Measurements from ENCODE around the gene CAB39L.

The CAB39L gene

GRCh38 chr13:49441312-49441711 lies 2.6 kb downstream of the CAB39L start:
- no peak for DNase-seq

GRCh38 chr13:49439609-49440008 lies 4.3 kb downstream of the CAB39L start:
- no peak for DNase-seq

GRCh38 chr13:49437705-49438104 lies 6.2 kb downstream of the CAB39L start:
- DNase-seq = no peak

DNA sequence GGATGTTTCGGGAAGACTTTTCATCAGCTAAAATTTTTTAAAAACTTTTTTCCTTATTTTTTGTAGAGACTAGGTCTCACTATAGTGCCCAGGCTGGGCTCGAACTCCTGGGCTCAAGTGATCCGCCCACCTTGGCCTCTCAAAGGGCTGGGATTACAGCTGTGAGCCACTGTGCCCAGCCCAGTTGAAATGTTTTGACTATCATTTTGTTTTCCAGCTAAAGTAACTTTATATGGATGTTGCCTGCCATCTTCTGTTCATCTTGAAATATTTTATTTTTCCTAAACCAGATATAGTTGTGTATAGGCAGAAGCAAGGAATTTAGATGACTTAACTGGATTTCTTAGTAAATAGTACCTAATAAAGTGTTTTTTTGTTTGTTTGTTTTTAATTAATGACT lies 7.0 kb downstream of the CAB39L start:
- DNase-seq = no peak

- DNase-seq = no peak
Observed at GRCh38 chr13:49435992-49436391, 7.9 kb downstream of the CAB39L start.

DNA sequence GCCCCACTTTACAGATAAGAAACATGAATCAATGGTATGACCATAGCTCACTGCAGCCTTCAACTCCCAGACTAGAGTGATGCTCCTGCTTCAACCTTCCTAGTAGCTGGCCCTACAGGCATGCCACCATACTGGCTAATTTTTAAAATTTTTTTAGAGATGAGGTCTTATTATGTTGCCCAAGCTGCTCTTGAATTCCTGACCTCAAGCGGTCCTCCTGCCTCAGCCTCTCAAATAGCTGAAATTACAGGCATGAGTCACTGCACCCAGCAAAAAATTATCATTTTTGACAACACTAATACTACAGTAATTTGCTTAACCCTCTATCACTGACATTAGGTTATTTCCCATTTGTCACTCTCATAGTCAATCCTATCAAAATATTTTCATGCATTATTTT lies 14.7 kb downstream of the CAB39L start:
- no peak for DNase-seq

GRCh38 chr13:49428041-49428763 lies 15.7 kb downstream of the CAB39L start:
- no peak for DNase-seq

DNA sequence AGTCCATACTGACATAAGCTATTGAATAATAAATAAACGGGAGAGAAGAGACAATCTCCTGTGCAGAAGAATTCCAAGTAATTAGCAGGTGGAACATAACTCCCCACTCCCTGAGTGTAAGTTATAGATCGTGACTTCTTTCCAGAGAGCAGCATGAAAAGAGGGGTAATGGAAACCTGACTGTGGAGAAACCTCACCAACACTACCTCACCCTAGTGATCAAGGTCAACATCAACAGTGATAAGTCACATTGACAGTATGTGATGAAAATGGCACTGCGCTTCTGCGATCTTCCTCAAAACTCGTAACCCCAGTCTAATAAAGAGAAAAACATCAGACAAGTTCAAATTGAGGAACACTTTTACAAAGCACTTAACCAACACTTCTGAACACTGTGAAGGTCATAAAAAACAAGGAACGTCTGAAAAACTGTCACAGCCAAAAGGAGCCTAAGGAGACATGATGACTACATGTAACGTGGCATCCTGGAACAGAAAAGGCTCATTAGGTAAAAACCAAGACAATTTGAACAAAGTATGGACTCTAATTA lies 19.8 kb downstream of the CAB39L start:
- DNase-seq = no peak

- DNase-seq = peak; percentile 10 to 22
Observed at GRCh38 chr13:49421391-49421790, 22.5 kb downstream of the CAB39L start.

DNA sequence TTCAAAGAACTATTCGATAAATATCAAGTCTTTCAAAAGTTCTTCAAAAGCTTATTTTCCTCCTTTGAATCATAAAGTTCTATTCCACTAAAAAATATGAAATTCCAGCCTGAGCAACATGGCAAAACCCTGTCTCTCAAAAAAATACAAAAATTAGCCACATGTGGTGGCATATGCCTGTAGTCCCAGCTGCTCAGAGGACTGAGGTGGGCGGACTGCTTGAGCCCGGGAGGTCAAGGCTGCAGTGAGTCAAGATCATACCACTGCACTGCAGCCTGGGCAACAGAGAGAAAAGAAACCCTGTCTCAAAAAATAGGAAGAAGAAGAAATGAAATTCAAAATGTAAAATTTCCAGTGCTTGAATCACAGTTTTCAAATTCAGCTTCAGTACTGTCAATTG lies 24.6 kb downstream of the CAB39L start:
- no peak for DNase-seq

DNA sequence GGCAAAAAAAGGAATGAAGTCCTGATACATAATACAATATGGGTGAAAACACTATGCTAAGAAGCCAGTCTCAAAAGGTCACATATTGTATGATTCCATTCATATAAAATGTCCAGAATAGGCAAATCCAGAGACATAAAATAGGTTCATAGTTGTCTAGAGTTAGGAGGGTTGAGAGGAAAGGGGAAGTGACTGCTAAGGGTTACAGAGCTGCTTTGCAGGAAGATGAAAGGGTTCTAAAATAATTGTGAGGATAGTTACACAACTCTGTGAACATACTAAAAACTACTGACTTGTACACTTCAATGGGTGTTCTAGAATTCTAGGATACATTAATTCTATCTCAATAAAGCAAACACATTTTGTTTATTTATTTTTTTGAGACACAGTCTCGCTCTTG lies 25.7 kb downstream of the CAB39L start:
- no peak for DNase-seq

DNA sequence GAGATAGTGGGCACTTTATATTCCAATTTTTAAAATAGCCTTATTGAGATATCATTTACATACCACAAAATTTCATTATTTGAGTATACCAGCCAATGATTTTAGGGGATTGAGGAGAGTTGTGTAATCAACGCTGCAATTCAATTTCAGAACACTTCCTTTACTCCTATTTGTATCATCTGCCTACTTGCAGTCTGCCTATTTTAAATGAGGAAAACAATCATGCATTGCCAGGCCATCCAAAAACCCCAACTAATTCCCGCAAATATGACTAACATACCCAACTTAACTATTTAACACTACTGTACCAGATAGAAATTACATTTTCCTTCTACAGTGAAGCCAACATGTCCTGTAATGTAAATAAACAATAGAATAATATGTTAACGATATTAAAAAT lies 26.7 kb downstream of the CAB39L start:
- DNase-seq = no peak

GRCh38 chr13:49412749-49413148 lies 31.1 kb downstream of the CAB39L start:
- DNase-seq = no peak

- DNase-seq = no peak
Observed at GRCh38 chr13:49411353-49411752, 32.5 kb downstream of the CAB39L start.

DNA sequence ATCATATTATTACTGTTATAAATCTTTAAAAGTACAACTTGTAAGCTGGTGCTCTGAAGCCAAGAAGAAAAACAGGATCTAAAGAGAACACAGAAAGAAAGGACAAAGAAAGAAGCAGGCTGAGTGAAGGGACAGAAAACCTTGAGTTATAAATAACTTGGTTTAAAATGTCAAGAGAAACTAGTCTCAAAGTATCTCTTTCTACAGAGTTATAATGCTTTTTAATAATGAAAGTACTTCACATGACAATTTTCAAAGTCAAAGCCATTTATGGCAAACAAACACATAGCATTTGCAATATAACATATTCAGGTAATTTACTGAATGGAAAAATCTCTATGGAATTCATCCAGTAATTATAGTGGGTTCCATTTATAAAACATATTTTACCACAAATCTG lies 33.4 kb downstream of the CAB39L start:
- DNase-seq = no peak

DNA sequence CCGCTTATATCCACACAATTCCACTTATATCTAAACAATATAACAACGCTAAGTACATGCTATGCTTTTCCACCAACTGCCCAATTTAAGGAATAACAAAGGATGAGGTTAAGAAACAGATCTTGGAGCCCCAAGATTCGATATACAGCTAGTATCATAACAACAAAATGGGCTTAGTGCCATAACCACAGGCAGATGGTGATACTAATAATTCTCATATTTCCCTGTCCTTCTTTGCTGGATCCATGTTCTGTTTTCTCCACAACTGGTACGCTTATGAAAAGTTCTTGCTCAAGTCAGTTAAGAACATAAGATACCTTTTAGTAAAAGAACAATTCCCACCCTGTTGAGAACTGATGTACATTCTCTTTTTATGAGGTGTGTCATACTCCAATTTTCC lies 33.9 kb downstream of the CAB39L start:
- no peak for DNase-seq

- no peak for DNase-seq
Observed at GRCh38 chr13:49409008-49409407, 34.9 kb downstream of the CAB39L start.

GRCh38 chr13:49407936-49408335 lies 35.9 kb downstream of the CAB39L start:
- DNase-seq = no peak

DNA sequence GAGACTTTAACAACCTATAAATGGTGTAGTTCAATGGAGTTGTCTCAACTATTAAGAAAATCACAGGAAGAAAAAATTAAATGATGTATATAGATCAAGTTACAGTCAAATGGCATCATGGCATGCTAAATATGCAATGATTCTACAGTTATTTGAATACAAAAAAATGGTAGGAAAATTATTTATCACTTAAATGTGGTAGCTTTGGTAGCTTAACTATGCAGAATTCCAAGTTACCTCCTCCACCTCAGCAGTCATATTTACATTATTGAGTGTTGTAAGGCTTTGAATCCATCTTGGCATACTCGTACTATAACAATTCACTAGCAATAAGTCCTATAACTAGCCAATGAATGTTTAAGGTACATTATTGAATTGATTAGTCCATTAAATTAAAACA lies 36.8 kb downstream of the CAB39L start:
- DNase-seq = no peak

GRCh38 chr13:49404703-49405020 lies 39.2 kb downstream of the CAB39L start:
- no peak for DNase-seq

- no peak for DNase-seq
Observed at GRCh38 chr13:49403996-49404702, 39.7 kb downstream of the CAB39L start.

DNA sequence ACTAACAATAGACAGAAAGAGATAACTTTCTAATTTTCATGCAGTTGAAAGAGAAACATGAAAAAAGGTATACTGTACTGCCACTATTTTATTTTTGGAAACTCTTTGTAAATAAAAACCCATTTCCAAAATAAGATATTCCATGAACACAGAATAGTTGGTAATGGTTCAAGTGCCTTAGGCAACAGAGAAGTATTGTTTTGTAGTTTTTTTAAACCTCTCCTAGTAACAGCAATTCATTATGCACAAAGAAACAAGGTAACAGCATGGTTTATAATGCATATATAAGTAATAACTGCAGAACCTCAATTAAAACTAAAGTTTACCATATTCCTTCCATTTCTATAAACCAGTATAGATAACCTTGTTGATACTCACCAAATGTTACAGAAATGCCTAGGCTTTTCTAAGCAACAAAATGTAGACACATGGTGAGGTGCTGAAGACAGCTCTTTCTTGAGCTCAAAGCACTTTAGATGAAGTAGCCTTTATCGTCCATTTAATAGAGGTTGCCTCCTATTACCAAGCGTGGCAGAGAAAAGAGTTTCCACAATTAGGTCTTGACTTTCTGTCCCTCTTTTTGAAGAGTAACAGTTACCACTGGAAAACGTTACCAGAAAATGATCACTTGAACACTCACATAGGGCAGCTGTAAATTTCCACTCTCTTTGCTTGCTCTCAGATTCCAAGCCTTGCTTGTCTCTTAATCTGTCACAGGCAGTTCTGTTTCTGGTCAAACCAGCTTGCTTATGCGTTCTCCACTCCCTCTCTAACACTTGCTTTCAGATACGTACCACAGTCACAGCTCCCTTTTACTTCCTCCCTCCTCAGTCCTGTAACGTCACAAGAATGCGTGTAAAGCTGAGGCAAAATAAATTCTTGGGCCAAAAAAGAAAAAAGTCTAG lies 42.9 kb downstream of the CAB39L start:
- no peak for DNase-seq

GRCh38 chr13:49399801-49400472 lies 43.9 kb downstream of the CAB39L start:
- DNase-seq = no peak

All from activated CD4-positive, alpha-beta T cell treated with anti-CD3 and anti-CD28 coated beads, Interleukin-2, amount 50 U/mL, for 48 hours (primary cell).